HL-60 (cell line): Measurements from ENCODE around the gene LYPLAL1.

Experiments
- DNase-seq, 2 experiments: peaks; one replicate each; pipeline ENCODE4 v3.0.0-alpha.2; 2010 to 2020; ENCODE audit warnings: low read depth in 1 of 2, low spot score in 1 of 2
- H3K27ac ChIP-seq: fragments of 250-450 bp; sonication (Bioruptor Pico); replicated peaks from 2 replicates; pipeline ENCODE4 v1.5.1; 2020; ENCODE audit warnings: mild to moderate bottlenecking, moderate library complexity
- H3K27me3 ChIP-seq: fragments of 250-450 bp; sonication (Bioruptor Pico); 2 replicates; pipeline ENCODE4 v1.5.1; 2021; ENCODE audit warnings: mild to moderate bottlenecking, moderate library complexity; ENCODE audit not compliant: insufficient read depth, poor library complexity, severe bottlenecking
- H3K4me3 ChIP-seq: replicated peaks from 2 replicates; pipeline ENCODE4 v1.5.1; 2011; ENCODE audit warnings: mild to moderate bottlenecking, control low read depth, low read length; ENCODE audit not compliant: insufficient read depth
- GABPA ChIP-seq: IDR thresholded peaks from 2 replicates; pipeline ENCODE4 v1.6.1; 2012; ENCODE audit warnings: low read depth
- POLR2AphosphoS5 ChIP-seq: IDR thresholded peaks from 2 replicates; pipeline ENCODE4 v1.6.1; 2012; ENCODE audit warnings: low read depth
- SPI1 ChIP-seq: IDR thresholded peaks from 2 replicates; pipeline ENCODE4 v1.6.1; 2012; ENCODE audit warnings: low read depth, mild to moderate bottlenecking, borderline replicate concordance
- TF ChIP-seq, protein P1 (sequence below): IDR thresholded peaks from 2 replicates; pipeline ENCODE4 v1.6.1; 2012; ENCODE audit warnings: low read depth; ENCODE audit not compliant: insufficient replicate concordance
- TF ChIP-seq, protein P2 (sequence below): IDR thresholded peaks from one replicate; pipeline ENCODE4 v1.5.1; 2011; ENCODE audit warnings: low read length, control low read depth, inconsistent platforms; ENCODE audit not compliant: insufficient read depth

The LYPLAL1 gene

DNA sequence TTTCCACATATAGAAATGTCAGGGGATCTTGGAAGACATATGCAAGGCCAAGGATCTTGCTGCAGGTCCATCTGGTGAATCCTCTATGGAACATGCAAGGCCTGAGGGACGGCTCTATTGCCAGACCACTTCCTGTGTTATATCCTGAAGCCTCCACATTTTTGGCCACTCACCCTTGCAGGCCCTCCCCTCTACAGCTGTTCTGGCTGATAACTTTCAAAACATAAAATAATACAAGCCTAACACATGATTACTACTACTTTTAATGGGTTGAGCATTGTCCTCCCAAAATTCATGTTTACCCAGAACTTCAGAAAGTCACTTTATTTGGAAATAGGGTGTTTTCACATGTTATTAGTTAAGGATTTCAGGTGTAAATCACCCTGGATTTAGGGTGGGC lies 18.5 kb upstream of the LYPLAL1 start:
- no peak overlapping the region for H3K4me3 ChIP-seq
- no peaks in the 10 kb centered on the region for H3K27me3 ChIP-seq
- no peak for TF ChIP-seq POLR2AphosphoS5
- no peak for TF ChIP-seq SPI1
- TF ChIP-seq, protein P1, sequence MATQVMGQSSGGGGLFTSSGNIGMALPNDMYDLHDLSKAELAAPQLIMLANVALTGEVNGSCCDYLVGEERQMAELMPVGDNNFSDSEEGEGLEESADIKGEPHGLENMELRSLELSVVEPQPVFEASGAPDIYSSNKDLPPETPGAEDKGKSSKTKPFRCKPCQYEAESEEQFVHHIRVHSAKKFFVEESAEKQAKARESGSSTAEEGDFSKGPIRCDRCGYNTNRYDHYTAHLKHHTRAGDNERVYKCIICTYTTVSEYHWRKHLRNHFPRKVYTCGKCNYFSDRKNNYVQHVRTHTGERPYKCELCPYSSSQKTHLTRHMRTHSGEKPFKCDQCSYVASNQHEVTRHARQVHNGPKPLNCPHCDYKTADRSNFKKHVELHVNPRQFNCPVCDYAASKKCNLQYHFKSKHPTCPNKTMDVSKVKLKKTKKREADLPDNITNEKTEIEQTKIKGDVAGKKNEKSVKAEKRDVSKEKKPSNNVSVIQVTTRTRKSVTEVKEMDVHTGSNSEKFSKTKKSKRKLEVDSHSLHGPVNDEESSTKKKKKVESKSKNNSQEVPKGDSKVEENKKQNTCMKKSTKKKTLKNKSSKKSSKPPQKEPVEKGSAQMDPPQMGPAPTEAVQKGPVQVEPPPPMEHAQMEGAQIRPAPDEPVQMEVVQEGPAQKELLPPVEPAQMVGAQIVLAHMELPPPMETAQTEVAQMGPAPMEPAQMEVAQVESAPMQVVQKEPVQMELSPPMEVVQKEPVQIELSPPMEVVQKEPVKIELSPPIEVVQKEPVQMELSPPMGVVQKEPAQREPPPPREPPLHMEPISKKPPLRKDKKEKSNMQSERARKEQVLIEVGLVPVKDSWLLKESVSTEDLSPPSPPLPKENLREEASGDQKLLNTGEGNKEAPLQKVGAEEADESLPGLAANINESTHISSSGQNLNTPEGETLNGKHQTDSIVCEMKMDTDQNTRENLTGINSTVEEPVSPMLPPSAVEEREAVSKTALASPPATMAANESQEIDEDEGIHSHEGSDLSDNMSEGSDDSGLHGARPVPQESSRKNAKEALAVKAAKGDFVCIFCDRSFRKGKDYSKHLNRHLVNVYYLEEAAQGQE: no peak
- TF ChIP-seq GABPA: no peak
- TF ChIP-seq, protein P2, sequence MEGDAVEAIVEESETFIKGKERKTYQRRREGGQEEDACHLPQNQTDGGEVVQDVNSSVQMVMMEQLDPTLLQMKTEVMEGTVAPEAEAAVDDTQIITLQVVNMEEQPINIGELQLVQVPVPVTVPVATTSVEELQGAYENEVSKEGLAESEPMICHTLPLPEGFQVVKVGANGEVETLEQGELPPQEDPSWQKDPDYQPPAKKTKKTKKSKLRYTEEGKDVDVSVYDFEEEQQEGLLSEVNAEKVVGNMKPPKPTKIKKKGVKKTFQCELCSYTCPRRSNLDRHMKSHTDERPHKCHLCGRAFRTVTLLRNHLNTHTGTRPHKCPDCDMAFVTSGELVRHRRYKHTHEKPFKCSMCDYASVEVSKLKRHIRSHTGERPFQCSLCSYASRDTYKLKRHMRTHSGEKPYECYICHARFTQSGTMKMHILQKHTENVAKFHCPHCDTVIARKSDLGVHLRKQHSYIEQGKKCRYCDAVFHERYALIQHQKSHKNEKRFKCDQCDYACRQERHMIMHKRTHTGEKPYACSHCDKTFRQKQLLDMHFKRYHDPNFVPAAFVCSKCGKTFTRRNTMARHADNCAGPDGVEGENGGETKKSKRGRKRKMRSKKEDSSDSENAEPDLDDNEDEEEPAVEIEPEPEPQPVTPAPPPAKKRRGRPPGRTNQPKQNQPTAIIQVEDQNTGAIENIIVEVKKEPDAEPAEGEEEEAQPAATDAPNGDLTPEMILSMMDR: no peak
- H3K27ac ChIP-seq: no peak overlapping the region
- no peak for DNase-seq

DNA sequence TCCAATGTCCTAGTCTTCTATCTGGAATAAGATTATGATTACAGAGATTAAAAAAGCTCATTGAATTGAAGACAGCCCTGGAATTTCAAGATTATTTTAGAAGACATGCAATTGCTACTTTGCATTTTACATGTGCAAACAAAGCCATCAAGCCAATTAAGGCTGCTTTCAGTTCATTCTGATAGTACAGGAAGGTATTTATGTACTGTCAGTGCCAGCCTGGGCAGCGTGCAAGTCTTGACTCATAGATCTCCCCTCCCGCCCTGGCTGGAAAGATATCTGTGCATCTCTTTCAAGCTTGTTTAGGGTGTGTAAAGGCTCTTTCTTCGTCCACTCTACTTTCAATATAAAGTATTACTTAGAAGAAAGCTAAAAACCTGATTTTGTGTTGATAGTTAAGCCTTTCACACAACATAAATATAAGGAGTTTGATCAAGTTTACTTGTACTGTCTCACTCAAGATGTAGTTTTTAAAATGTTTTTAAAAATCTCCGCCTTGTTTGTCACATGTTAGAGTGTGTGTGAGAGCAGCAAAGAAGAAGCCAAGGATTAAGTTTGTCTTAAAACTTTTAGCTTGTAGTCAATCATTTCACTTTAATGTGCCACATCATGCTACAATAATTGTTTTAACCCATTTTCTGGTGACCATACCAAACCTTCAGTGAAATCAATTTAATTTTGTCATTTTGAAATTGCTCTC lies 13.6 kb upstream of the LYPLAL1 start:
- TF ChIP-seq POLR2AphosphoS5: no peak
- no peak for TF ChIP-seq GABPA
- TF ChIP-seq, protein P2: no peak
- TF ChIP-seq, protein P1: no peak
- no peak for TF ChIP-seq SPI1
- DNase-seq: no peak
- no peak overlapping the region for H3K27ac ChIP-seq
- H3K4me3 ChIP-seq: no peak overlapping the region
- H3K27me3 ChIP-seq: no peaks in the 10 kb centered on the region

DNA sequence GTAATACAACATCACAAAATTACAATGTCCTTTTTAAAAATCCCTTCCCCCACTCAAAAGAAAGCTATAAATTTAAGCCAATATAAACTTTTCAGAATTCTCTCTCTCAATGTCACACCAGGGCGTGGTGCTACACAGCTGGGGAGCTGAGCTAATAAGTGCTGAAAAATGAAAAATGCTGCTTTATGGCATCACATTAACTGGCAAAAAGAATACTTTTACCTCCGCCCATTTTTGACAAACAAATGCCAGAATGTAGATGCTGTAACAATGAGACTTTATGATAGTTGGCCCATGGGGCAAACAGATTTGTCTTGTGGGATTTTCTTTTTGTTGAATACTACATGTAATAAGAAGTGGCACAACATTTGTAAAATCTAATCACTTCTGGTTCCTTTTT lies 12.7 kb upstream of the LYPLAL1 start:
- Histone ChIP-seq H3K4me3 (no peak overlapping the region), H3K27ac (no peak overlapping the region), H3K27me3 (no peaks in the 10 kb centered on the region)
- no peak for DNase-seq
- no peak for TF ChIP-seq GABPA

DNA sequence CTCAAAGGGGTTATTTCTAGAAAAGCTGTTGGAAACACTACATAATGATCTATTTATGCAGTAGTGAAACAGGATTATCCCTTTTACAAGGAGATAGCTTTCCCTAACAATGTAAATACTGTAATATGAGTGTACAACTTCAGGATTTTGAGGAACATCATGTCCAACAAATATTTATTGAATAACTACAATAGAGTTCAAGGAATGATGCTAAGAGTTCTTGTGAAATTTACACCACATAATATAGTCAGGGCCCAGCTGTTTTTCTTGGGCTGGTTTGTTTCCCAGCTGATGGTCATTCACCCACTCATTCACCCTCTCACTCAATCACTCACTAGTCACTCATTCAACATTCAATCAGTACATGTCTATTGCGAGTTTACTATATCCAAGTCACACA lies 12.3 kb upstream of the LYPLAL1 start:
- Histone ChIP-seq H3K4me3 (no peak overlapping the region), H3K27ac (no peak overlapping the region), H3K27me3 (no peaks in the 10 kb centered on the region)
- TF ChIP-seq, protein P2: no peak
- no peak for TF ChIP-seq POLR2AphosphoS5
- TF ChIP-seq, protein P1: no peak
- no peak for TF ChIP-seq GABPA
- no peak for TF ChIP-seq SPI1
- DNase-seq: no peak
